PC-3 (cell line): ENCODE results near the gene SLC13A3. TPM values are rescaled to one million over a fixed set of nuclear protein-coding genes. Genes with fewer than 3 reads are reported as not detected.

Experiments used
- ATAC-seq: fragments of 200-7000 bp; cut with Tn5 transposase; 2 replicates; pipeline ENCODE4 v1.9.1; 2020; ENCODE audit warnings: mild to moderate bottlenecking, moderate library complexity
- BruUV-seq: library from RNA; stranded (reverse); fragments of 400-500 nt; replicated peaks from 2 replicates; lab custom pipeline; 2021; lab: Mats Ljungman, UMichigan
- CTCF ChIA-PET: fragments of 300-600 bp; sonication (Branson Sonifier 250); formaldehyde crosslinking; loops from one replicate; lab custom pipeline; 2022; ENCODE audit warnings: antibody characterized with exemption; lab: Charles Lee
- POLR2A ChIA-PET: fragments of 300-600 bp; sonication (Branson Sonifier 250); formaldehyde crosslinking; loops from one replicate; lab custom pipeline; 2022; ENCODE audit warnings: antibody characterized with exemption; ENCODE audit not compliant: unreplicated experiment; lab: Charles Lee
- DNase-seq: peaks from one replicate; pipeline ENCODE4 v3.0.0-alpha.2; 2015
- H2AFZ ChIP-seq: fragments of 300-600 bp; sonication (generic); 2 replicates; pipeline ENCODE4 v1.6.0; 2016; ENCODE audit warnings: antibody characterized with exemption, low read length
- H3F3A ChIP-seq: fragments of 300-600 bp; sonication (generic); one replicate; pipeline ENCODE4 v1.6.0; 2017; ENCODE audit warnings: antibody characterized with exemption, low read length, control low read depth, mild to moderate bottlenecking; ENCODE audit not compliant: unreplicated experiment
- H3K27ac ChIP-seq: fragments of 300-600 bp; sonication (generic); 2 replicates; pipeline ENCODE4 v1.5.1; 2016; ENCODE audit warnings: mild to moderate bottlenecking, low read length
- H3K27me3 ChIP-seq: fragments of 300-600 bp; sonication (generic); 2 replicates; pipeline ENCODE4 v1.6.1; 2016; ENCODE audit warnings: low read length, mixed read lengths
- H3K36me3 ChIP-seq: fragments of 300-600 bp; sonication (generic); 2 replicates; pipeline ENCODE4 v1.6.1; 2016; ENCODE audit warnings: low read depth, mixed run types, low read length, mixed read lengths
- H3K4me1 ChIP-seq: fragments of 300-600 bp; sonication (generic); 2 replicates; pipeline ENCODE4 v1.5.1; 2016; ENCODE audit warnings: low read length; ENCODE audit not compliant: insufficient read depth
- H3K4me2 ChIP-seq: fragments of 300-600 bp; sonication (generic); 2 replicates; pipeline ENCODE4 v1.6.0; 2016; ENCODE audit warnings: low read length
- H3K4me3 ChIP-seq: fragments of 300-600 bp; sonication (generic); 2 replicates; pipeline ENCODE4 v1.5.1; 2016; ENCODE audit warnings: mild to moderate bottlenecking, low read length, mixed read lengths
- H3K79me2 ChIP-seq: fragments of 300-600 bp; sonication (generic); 2 replicates; pipeline ENCODE4 v1.6.1; 2017; ENCODE audit warnings: low read length, mixed read lengths
- H3K9ac ChIP-seq: fragments of 300-600 bp; sonication (generic); 2 replicates; pipeline ENCODE4 v1.6.0; 2016; ENCODE audit warnings: mild to moderate bottlenecking, low read length
- H3K9me2 ChIP-seq: fragments of 300-600 bp; sonication (generic); replicated peaks from 2 replicates; pipeline ENCODE4 v1.6.1; 2016; ENCODE audit warnings: mixed run types, low read length, mixed read lengths
- H3K9me3 ChIP-seq: fragments of 300-600 bp; sonication (generic); 2 replicates; pipeline ENCODE4 v1.6.1; 2016; ENCODE audit warnings: low read length, mixed read lengths
- H4K20me1 ChIP-seq: fragments of 300-600 bp; sonication (generic); 2 replicates; pipeline ENCODE4 v1.6.1; 2016; ENCODE audit warnings: low read length, mixed read lengths
- EZH2 ChIP-seq: fragments of 300-600 bp; sonication (generic); IDR thresholded peaks from one replicate; pipeline ENCODE4 v1.6.1; 2017; ENCODE audit warnings: antibody characterized with exemption, mild to moderate bottlenecking, low read length; ENCODE audit not compliant: unreplicated experiment
- EZH2phosphoT487 ChIP-seq: fragments of 300-600 bp; sonication (generic); IDR thresholded peaks from 2 replicates; pipeline ENCODE4 v1.6.1; 2018; ENCODE audit warnings: mild to moderate bottlenecking, antibody characterized with exemption, low read length, borderline replicate concordance
- intact Hi-C: fragments of 100-400 bp; cut with micrococcal nuclease; formaldehyde crosslinking; loops from 2 replicates; pipeline ENCODE4 v1.9.0; 2023
- total RNA-seq: library from RNA; depleted of rRNA; stranded (reverse); fragments of >200 nt; gene quantifications from 2 replicates; pipeline ENCODE4 v1.2.3, GENCODE V29; 2014
- TF ChIP-seq, protein P1 (sequence below): fragments of 300-600 bp; sonication (generic); conservative IDR thresholded peaks from 2 replicates; pipeline ENCODE4 v1.5.1; 2017; ENCODE audit warnings: antibody characterized with exemption, low read depth, mild to moderate bottlenecking, low read length

The SLC13A3 gene
- total RNA-seq, 1 experiment from 2014 or later = not detected

DNA sequence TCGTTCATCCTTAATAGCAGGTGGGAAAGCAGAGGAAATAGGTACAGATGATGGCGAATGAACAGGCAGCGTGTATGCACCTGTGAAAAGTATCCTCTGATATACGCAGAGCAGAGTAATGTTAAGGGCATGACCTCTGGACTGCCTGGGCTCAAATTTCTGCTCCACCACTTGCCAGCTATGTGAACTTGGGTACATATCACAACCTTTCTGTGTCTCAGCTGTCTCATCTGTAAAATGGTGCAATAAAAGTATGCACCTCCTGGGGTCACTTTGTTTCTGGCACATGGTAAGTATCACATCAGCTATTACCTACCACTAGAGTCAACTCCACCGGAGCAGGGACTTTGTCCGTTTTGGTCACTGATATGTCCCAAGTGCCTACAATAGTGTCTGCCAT lies 103.3 kb downstream of the SLC13A3 start:
- H3K36me3 ChIP-seq = no peaks in the 10 kb centered on the region
- no peaks in the 10 kb centered on the region for H4K20me1 ChIP-seq
- H3K4me1 ChIP-seq = no peaks in the 10 kb centered on the region
- CTCF ChIA-PET = no interaction called here
- no peak overlapping the region for H3K4me2 ChIP-seq
- no peaks in the 10 kb centered on the region for H3K79me2 ChIP-seq
- H3K9me3 ChIP-seq = no peaks in the 10 kb centered on the region
- no TSS peak for BruUV-seq
- H2AFZ ChIP-seq = no peak overlapping the region
- TF ChIP-seq EZH2 (no peak), EZH2phosphoT487 (no peak)
- TF ChIP-seq, protein P1, sequence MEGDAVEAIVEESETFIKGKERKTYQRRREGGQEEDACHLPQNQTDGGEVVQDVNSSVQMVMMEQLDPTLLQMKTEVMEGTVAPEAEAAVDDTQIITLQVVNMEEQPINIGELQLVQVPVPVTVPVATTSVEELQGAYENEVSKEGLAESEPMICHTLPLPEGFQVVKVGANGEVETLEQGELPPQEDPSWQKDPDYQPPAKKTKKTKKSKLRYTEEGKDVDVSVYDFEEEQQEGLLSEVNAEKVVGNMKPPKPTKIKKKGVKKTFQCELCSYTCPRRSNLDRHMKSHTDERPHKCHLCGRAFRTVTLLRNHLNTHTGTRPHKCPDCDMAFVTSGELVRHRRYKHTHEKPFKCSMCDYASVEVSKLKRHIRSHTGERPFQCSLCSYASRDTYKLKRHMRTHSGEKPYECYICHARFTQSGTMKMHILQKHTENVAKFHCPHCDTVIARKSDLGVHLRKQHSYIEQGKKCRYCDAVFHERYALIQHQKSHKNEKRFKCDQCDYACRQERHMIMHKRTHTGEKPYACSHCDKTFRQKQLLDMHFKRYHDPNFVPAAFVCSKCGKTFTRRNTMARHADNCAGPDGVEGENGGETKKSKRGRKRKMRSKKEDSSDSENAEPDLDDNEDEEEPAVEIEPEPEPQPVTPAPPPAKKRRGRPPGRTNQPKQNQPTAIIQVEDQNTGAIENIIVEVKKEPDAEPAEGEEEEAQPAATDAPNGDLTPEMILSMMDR = no peak
- H3K27ac ChIP-seq = no peak overlapping the region
- peaks cover 42% of the 10 kb centered on the region for H3K27me3 ChIP-seq
- no peak for DNase-seq
- H3K9me2 ChIP-seq = no peaks in the 10 kb centered on the region
- POLR2A ChIA-PET = no interaction called here
- no peaks in the 10 kb centered on the region for H3F3A ChIP-seq
- intact Hi-C loops = no loop called here
- no peak overlapping the region for H3K4me3 ChIP-seq
- no peak overlapping the region for H3K9ac ChIP-seq
- no peak for ATAC-seq

GRCh38 chr20:46546936-46547335 lies 104.3 kb downstream of the SLC13A3 start:
- DNase-seq (no peak), ATAC-seq (no peak)
- ChIA-PET POLR2A (no interaction called here), CTCF (no interaction called here)
- H3K9me3 ChIP-seq = no peaks in the 10 kb centered on the region
- H3K4me3 ChIP-seq = no peak overlapping the region
- intact Hi-C loops = no loop called here
- H2AFZ ChIP-seq = no peak overlapping the region
- H3K4me1 ChIP-seq = no peaks in the 10 kb centered on the region
- no peak overlapping the region for H3K4me2 ChIP-seq
- no peaks in the 10 kb centered on the region for H3F3A ChIP-seq
- H3K9me2 ChIP-seq = no peaks in the 10 kb centered on the region
- H3K79me2 ChIP-seq = no peaks in the 10 kb centered on the region
- no peak overlapping the region for H3K9ac ChIP-seq
- peaks cover 47% of the 10 kb centered on the region for H3K27me3 ChIP-seq
- BruUV-seq = no TSS peak
- no peak overlapping the region for H3K27ac ChIP-seq
- no peaks in the 10 kb centered on the region for H4K20me1 ChIP-seq
- H3K36me3 ChIP-seq = no peaks in the 10 kb centered on the region
- TF ChIP-seq EZH2phosphoT487 (no peak), EZH2 (no peak)
- TF ChIP-seq, protein P1 = no peak

DNA sequence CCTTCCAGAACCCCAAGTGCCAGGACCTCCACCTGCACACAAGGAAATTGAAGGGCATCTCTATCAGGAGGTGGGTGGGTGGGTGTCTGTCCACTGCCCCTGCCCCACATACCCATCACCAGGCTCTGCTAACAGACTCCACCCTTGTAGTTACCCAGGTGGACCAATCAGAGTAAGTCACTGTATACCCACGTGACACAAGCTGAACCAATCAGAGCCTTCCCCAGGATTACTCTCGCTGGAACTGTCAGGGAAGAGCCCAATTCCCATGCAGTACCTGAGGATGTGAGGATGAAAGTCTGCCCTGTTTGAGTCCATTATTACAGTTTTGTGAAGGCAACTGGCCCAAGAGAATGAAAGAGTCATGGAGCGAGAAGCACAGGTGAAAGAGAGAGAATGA lies 105.0 kb downstream of the SLC13A3 start:
- ATAC-seq = no peak
- H3K27me3 ChIP-seq = peaks cover 51% of the 10 kb centered on the region
- no peak overlapping the region for H3K9ac ChIP-seq
- no peaks in the 10 kb centered on the region for H4K20me1 ChIP-seq
- H3K9me3 ChIP-seq = no peaks in the 10 kb centered on the region
- no peaks in the 10 kb centered on the region for H3K79me2 ChIP-seq
- intact Hi-C loops = no loop called here
- H3K4me2 ChIP-seq = no peak overlapping the region
- TF ChIP-seq EZH2 (no peak), EZH2phosphoT487 (no peak)
- TF ChIP-seq, protein P1 = no peak
- H3K36me3 ChIP-seq = no peaks in the 10 kb centered on the region
- no peak overlapping the region for H2AFZ ChIP-seq
- no peaks in the 10 kb centered on the region for H3F3A ChIP-seq
- H3K4me1 ChIP-seq = no peaks in the 10 kb centered on the region
- ChIA-PET POLR2A (no interaction called here), CTCF (no interaction called here)
- no peak overlapping the region for H3K4me3 ChIP-seq
- BruUV-seq = no TSS peak
- DNase-seq = no peak
- H3K9me2 ChIP-seq = no peaks in the 10 kb centered on the region
- H3K27ac ChIP-seq = no peak overlapping the region
